GM10266 (cell line): ENCODE results near the gene CDH22.

Experiments used
- DNase-seq: peaks from one replicate; pipeline ENCODE4 v3.0.0; 2012; ENCODE audit errors: extremely low spot score
- TF ChIP-seq, protein P1 (sequence below): IDR thresholded peaks from 2 replicates; pipeline ENCODE4 v1.5.1; 2012; ENCODE audit warnings: mild to moderate bottlenecking, low read depth; ENCODE audit not compliant: control insufficient read depth, insufficient read depth; ENCODE audit errors: missing control alignments

The CDH22 gene

DNA sequence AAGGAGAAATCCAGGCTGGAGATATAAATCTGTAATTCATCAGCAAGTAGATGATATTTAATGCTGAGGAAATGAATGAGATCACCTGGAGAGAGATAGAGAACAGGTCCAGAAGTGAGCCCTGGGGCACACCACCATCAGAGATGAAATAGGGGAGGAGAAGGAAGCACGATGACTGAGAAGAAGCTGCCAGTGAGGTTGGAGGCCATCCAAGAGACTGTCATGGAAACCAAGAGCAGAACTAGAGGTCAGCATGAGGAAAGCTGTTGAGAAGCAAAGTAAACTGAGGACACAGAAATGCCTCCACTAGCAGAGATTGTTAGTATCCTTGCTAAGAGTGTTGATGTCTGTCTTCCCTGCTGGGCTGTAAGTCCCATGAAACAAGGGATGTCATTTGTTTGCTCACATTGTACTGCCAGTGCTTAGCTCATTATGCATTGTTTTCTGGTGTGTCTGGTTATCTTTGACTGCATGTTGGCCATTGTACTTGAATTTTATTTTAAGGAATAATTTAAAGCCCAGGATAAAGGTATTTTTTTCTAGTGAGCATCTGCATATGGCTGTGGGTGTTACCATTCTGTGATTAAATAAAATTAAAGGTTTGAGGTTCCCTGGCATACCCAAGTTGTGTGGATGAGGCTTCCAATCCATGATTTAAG, 35.8 kb downstream of the CDH22 start:
- DNase-seq: no peak
- TF ChIP-seq, protein P1, sequence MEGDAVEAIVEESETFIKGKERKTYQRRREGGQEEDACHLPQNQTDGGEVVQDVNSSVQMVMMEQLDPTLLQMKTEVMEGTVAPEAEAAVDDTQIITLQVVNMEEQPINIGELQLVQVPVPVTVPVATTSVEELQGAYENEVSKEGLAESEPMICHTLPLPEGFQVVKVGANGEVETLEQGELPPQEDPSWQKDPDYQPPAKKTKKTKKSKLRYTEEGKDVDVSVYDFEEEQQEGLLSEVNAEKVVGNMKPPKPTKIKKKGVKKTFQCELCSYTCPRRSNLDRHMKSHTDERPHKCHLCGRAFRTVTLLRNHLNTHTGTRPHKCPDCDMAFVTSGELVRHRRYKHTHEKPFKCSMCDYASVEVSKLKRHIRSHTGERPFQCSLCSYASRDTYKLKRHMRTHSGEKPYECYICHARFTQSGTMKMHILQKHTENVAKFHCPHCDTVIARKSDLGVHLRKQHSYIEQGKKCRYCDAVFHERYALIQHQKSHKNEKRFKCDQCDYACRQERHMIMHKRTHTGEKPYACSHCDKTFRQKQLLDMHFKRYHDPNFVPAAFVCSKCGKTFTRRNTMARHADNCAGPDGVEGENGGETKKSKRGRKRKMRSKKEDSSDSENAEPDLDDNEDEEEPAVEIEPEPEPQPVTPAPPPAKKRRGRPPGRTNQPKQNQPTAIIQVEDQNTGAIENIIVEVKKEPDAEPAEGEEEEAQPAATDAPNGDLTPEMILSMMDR: no peak

DNA sequence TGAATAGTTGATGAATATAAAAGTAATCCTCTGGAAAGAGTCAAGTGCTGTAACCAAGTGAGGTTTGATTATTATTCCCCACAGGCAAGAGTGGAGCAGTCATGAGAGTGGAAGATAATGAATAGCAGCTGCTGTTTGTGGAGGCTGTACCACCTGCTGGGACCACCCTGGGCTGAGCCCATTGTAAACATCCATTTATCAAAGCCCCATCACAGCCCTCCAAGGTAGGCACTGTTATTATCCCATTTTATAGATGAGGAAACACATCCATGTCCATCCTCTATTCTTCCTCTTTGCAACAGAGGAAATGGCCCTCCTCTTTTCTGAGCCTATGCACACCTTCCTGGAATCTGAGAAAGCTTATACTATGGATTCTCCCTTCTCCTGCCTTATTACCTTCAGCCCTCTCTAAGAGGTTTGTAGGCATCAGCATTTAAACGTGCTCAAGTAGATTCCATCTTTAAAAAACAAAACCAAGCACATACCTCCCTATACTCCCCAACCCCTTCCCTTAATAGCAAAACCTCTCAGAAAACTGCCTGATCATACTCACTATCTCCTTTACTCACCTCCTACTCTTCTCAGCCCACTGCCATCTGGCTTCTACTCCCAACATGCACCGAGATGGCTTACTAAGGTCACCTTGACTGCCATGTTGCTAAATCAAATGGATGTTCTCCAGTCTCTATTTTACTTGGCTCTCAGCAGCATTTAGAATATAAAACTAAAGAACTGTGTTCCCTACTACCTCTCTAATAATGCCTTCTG, 37.1 kb downstream of the CDH22 start:
- TF ChIP-seq, protein P1: no peak
- no peak for DNase-seq

DNA sequence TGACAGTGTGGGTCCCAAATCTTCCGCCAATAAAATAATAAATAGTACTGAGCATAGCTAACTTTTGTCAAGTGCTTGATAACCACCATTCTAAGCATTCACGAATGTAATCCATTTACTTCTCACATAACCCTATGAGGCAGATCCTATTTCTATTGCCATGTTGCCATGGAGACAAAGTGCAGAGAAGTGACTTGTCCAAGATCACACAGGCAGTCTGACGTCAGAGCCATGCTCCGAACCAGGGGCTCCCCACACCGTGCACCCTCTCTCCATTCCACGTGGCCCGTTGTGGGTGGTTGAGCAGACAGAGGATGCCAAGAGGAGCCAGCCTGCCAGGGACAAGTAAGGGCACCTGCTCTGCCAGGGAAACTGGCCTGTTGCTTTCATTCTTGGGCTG, 38.9 kb downstream of the CDH22 start:
- TF ChIP-seq, protein P1: no peak
- no peak for DNase-seq

DNA sequence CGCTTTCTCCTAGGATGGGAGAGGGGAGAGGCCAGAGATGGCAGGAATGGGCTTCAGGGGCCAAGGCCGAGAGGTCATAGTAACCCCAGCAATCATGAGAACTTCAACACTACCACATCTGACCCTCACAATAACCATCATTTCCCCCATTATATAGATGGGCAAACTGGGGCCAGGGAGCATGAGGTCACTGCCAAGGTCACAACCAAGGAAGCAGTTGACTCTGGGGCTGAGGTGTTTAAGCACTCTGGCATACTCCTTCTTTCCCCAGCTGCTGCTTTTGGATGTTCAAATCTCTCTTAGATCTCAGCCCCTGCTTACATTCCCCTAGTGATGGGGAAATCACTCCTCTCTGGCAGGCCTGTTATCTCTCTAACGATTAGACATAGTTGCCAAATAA, 39.6 kb downstream of the CDH22 start:
- no peak for DNase-seq
- TF ChIP-seq, protein P1: no peak

DNA sequence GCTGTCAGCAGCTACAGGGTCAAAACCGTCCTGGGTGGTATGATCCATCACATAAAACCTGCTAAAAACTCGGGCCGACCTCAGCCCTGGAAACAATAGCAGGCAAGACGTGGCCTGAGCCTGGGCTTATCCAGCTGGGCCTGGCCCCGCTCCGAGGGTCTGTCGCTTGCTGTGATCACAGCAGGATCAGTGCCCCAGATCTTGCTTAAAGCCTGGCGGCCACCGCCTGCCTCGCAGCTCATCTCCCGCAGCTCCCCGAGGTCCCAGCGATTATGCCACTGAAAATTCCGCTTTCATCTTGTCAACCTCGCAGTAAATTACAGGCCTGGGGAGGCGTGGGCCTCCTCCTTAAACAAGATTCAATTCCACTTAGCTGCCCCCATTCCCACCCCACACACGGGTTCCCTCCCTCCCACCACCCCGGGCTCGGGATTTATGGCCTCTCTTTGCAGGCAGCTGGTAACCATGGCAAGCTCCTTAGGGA, 40.1 kb downstream of the CDH22 start:
- DNase-seq: no peak
- TF ChIP-seq, protein P1: no peak

DNA sequence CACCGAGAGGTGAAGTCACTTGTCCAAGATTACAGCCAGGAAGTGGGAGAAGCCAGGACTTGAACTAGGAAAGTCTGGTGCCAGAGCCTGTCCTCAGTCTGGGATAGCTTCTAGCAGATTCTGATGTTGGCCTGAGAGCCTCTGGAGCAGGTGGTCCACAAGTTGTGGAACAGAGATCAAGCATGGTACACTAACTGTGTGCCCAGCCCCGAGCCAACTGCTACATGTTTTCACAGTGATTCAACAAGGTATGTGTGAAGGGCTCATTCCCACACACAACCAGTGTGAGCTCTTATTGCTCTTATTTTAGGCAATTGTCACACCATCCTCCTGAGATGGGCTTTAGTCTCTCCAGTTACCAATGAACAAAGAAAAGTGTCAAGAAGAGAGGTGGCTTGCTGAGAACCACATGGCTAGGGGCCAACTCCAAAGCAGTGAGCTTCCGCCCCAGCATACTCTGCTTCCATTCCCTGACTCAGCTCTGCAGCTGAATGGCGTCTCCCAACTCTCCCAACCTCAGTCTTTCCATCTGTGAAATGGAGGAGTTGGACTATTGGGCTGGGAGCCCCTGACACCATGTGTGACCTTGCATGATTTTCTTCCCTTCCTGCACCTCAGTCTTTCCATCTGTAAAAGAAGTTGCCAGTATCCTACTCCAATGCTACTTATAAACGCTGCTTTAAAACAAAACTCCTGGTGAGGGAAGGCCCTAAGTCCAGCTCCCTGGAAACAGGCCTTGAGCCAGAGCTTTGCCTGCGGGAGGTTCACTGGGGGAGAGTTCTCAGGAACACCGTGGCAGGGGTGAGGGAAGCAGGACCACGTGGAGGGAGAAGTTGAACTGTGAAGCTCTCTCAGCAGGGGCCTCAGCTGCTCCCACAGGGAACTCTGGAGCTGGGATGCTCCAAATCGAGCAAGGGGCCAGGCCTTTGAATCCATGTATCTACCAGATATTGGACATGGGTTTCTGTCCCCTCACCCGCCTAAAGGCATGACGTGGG, 40.9 kb downstream of the CDH22 start:
- DNase-seq: no peak
- TF ChIP-seq, protein P1: no peak

DNA sequence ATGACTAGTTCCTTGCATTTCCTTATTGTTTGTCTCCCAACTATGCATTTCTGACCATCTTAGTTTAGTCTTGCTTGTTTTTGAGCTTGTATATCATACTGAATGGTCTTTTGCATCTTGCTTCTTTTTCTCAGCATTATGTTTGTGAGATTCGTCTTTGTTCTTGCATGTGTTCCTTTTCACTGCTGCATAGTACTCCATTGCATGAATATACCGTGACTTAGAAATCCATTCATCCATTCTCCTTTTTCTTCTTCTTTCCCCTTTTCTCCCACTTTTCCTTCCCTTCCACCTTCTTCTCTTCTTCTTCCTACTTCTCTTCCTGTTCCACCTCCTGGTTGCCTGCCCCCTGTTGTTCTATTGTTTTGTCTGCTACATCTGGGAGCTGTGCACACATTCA, 42.8 kb downstream of the CDH22 start:
- no peak for DNase-seq
- TF ChIP-seq, protein P1: no peak
